HepG2 (cell line): Measurements from ENCODE around the gene STK4. TPM values are rescaled to one million over a fixed set of nuclear protein-coding genes. Genes with fewer than 3 reads are reported as not detected.
A peak's percentile ranks its signal among the peaks of the same experiment; 100 is the strongest.

ENCODE experiments used
- ADNP ChIP-seq: sonication (generic); formaldehyde crosslinking; IDR thresholded peaks from 2 replicates; pipeline ENCODE4 v1.4.0; 2020; ENCODE audit warnings: missing genetic modification reagents
- AHR ChIP-seq: IDR thresholded peaks from 2 replicates; pipeline ENCODE4 v1.6.1; 2018; ENCODE audit warnings: missing genetic modification reagents, missing compliant biosample characterization
- ATM ChIP-seq: fragments of 450-650 bp; IDR thresholded peaks from 2 replicates; pipeline ENCODE4 v1.7.1; 2017; ENCODE audit warnings: mild to moderate bottlenecking, borderline replicate concordance
- BCLAF1 ChIP-seq: fragments of 450-650 bp; IDR thresholded peaks from 2 replicates; pipeline ENCODE4 v1.6.1; 2017; ENCODE audit warnings: mild to moderate bottlenecking
- ELF4 ChIP-seq: sonication (generic); formaldehyde crosslinking; IDR thresholded peaks from 2 replicates; pipeline ENCODE4 v1.5.0; 2020; ENCODE audit warnings: missing genetic modification reagents, mild to moderate bottlenecking, moderate library complexity, borderline replicate concordance
- RBFOX2 ChIP-seq: fragments of 200-400 bp; formaldehyde crosslinking; IDR thresholded peaks from 2 replicates; pipeline ENCODE4 v1.6.1; 2017; ENCODE audit warnings: low read depth, mild to moderate bottlenecking, low read length
- RFXAP ChIP-seq: sonication (generic); formaldehyde crosslinking; IDR thresholded peaks from 2 replicates; pipeline ENCODE4 v1.4.0; 2020; ENCODE audit warnings: missing genetic modification reagents, borderline replicate concordance
- SRSF9 ChIP-seq: fragments of 200-400 bp; formaldehyde crosslinking; IDR thresholded peaks from 2 replicates; pipeline ENCODE4 v1.6.1; 2018; ENCODE audit warnings: borderline replicate concordance, mild to moderate bottlenecking, low read depth, low read length; ENCODE audit not compliant: insufficient read depth, poor library complexity, severe bottlenecking
- YEATS4 ChIP-seq: sonication (generic); formaldehyde crosslinking; IDR thresholded peaks from 2 replicates; pipeline ENCODE4 v1.4.0; 2020; ENCODE audit warnings: missing genetic modification reagents, borderline replicate concordance
- ZBTB33 ChIP-seq: sonication (generic); formaldehyde crosslinking; IDR thresholded peaks from 2 replicates; pipeline ENCODE4 v1.4.0; 2020; ENCODE audit warnings: missing genetic modification reagents
- ZBTB42 ChIP-seq: sonication (generic); formaldehyde crosslinking; IDR thresholded peaks from 2 replicates; pipeline ENCODE4 v1.5.0; 2020; ENCODE audit warnings: mild to moderate bottlenecking, missing genetic modification reagents
- ZEB1 ChIP-seq: IDR thresholded peaks from 2 replicates; pipeline ENCODE4 v1.6.1; 2012; ENCODE audit warnings: mild to moderate bottlenecking, low read depth, inconsistent platforms; ENCODE audit not compliant: insufficient replicate concordance
- ZFP36L2 ChIP-seq: sonication (generic); formaldehyde crosslinking; IDR thresholded peaks from 2 replicates; pipeline ENCODE4 v1.4.0; 2020; ENCODE audit warnings: missing genetic modification reagents
- ZNF333 ChIP-seq: sonication (generic); formaldehyde crosslinking; IDR thresholded peaks from 2 replicates; pipeline ENCODE4 v1.4.0; 2020; ENCODE audit warnings: mild to moderate bottlenecking, missing genetic modification reagents, borderline replicate concordance
- ZNF367 ChIP-seq: sonication (generic); formaldehyde crosslinking; IDR thresholded peaks from 2 replicates; pipeline ENCODE4 v1.4.0; 2020; ENCODE audit warnings: missing genetic modification reagents, borderline replicate concordance
- ZNF674 ChIP-seq: sonication (generic); formaldehyde crosslinking; IDR thresholded peaks from 2 replicates; pipeline ENCODE4 v1.5.0; 2020; ENCODE audit warnings: low read depth, mild to moderate bottlenecking, missing genetic modification reagents
- ZNF841 ChIP-seq: sonication (generic); formaldehyde crosslinking; IDR thresholded peaks from 2 replicates; pipeline ENCODE4 v1.8.1; 2023; ENCODE audit warnings: missing genetic modification reagents, borderline replicate concordance
- ZNF878 ChIP-seq: sonication (generic); formaldehyde crosslinking; IDR thresholded peaks from 2 replicates; pipeline ENCODE4 v1.8.1; 2023; ENCODE audit warnings: mild to moderate bottlenecking, missing genetic modification reagents, moderate library complexity
- polyA plus RNA-seq, 8 experiments: library from polyadenylated mRNA; depleted of rRNA in 3 of 8; stranded (reverse) in 7 of 8; unstranded in 1 of 8; fragments of >200 nt; fragmentation: Illumina TruSeq in 4 of 8; extraction: Trizol in 4 of 8; gene quantifications; 2 replicates each; pipeline versions ENCODE4 v1.2.1 to v1.2.3, GENCODE V29; 2011 to 2016; ENCODE audit warnings: low read depth in 4 of 8, missing spikeins in 1 of 8, mixed read lengths in 1 of 8; ENCODE audit not compliant: insufficient read depth in 1 of 8
- total RNA-seq, 5 experiments: library from RNA; depleted of rRNA; stranded (reverse); fragments of >200 nt; fragmentation: Illumina TruSeq; extraction: Trizol; gene quantifications; 2 replicates each; pipeline ENCODE4 v1.2.3, GENCODE V29; 2016; ENCODE audit warnings: low read depth in 1 of 5
- TF ChIP-seq, protein P1 (sequence below): sonication (generic); formaldehyde crosslinking; IDR thresholded peaks from 2 replicates; pipeline ENCODE4 v1.8.0; 2022; ENCODE audit warnings: missing genetic modification reagents, low read depth, mild to moderate bottlenecking, borderline replicate concordance
- TF ChIP-seq, protein P2 (sequence below): sonication (generic); formaldehyde crosslinking; IDR thresholded peaks from 2 replicates; pipeline ENCODE4 v1.4.0; 2020; ENCODE audit warnings: missing genetic modification reagents, borderline replicate concordance

The STK4 gene
- total and polyA plus RNA-seq, 2 of the 13 experiments (the other 11 are each of a cell fraction or from before 2014, with no cell fraction given), result 25.6 to 38.3 TPM

DNA sequence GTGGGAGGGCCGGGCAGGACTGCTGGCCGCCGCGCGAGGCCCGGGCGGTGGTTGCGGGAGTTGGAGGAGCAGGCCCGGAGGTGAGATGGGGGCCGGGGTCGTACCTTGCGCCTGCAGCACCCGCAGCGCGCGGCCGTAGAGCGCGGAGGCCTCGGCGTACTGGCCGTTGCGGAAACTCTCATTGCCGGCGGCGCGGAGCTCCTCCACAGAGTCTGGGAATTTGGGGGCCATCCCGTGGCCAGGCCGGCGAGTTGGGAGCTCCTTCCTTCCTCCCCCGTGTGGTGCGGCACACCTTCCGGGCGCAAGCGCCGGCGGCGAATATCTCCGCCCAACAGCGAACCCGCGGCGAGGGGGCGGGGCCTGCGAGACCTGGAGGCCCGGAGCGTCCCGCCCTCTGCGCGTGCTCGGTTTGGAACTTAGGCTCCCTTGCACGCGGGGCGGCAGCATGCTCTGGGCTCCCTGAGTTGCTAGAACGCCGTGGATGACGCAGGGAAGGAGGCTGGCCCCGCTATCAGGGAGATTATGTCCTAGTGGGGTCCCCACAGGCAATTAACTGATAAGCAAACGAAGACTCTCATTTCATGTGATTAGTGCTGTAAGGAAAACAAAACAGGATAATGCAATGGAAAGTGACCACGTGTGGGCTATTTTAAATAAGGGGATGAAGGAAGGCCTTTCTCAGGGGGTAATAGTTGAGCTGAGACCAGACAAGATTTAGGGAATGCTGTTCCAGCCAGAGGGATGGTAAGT is 6.0 kb upstream of the STK4 start, which contains the start of gene TOMM34 (continued):
- no peak for TF ChIP-seq ATM
- no peak for TF ChIP-seq ZNF674
- TF ChIP-seq BCLAF1, result no peak
- peak; percentile 49 for TF ChIP-seq ZEB1
- peak; percentile 95 for TF ChIP-seq ZNF841 (CRISPR knock-in tag)
- peak; percentile 79; the same call in 1 of the 2 replicates for TF ChIP-seq RFXAP (CRISPR knock-in tag)
- TF ChIP-seq SRSF9, result no peak
- peak; percentile 87 for TF ChIP-seq ZBTB42 (CRISPR knock-in tag)
- no peak for TF ChIP-seq ADNP
- TF ChIP-seq, protein P1, sequence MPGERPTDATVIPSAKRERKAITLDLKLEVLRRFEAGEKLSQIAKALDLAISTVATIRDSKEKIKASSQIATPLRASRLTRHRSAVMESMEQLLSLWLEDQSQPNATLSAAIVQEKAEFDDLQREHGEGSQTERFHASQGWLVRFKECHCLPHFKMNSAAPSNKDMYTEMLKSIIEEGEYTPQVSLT (CRISPR knock-in tag), result no peak
- TF ChIP-seq ZFP36L2, result peak; percentile 96; the same call in 1 of the 2 replicates
- peak; percentile 76; the same call in 1 of the 2 replicates for TF ChIP-seq ZNF367 (CRISPR knock-in tag)
- 0 out of 2 replicates have a peak, but pooled peaks have one; percentile 66 for TF ChIP-seq ELF4
- peak; percentile 97 for TF ChIP-seq AHR (CRISPR knock-in tag)
- peak; percentile 97 for TF ChIP-seq YEATS4 (CRISPR knock-in tag)
- TF ChIP-seq ZBTB33 (CRISPR knock-in tag), result no peak
- no peak; the same call in none of the 2 replicates for TF ChIP-seq ZNF878 (CRISPR knock-in tag)
- TF ChIP-seq, protein P2, sequence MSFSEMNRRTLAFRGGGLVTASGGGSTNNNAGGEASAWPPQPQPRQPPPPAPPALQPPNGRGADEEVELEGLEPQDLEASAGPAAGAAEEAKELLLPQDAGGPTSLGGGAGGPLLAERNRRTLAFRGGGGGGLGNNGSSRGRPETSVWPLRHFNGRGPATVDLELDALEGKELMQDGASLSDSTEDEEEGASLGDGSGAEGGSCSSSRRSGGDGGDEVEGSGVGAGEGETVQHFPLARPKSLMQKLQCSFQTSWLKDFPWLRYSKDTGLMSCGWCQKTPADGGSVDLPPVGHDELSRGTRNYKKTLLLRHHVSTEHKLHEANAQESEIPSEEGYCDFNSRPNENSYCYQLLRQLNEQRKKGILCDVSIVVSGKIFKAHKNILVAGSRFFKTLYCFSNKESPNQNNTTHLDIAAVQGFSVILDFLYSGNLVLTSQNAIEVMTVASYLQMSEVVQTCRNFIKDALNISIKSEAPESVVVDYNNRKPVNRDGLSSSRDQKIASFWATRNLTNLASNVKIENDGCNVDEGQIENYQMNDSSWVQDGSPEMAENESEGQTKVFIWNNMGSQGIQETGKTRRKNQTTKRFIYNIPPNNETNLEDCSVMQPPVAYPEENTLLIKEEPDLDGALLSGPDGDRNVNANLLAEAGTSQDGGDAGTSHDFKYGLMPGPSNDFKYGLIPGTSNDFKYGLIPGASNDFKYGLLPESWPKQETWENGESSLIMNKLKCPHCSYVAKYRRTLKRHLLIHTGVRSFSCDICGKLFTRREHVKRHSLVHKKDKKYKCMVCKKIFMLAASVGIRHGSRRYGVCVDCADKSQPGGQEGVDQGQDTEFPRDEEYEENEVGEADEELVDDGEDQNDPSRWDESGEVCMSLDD (CRISPR knock-in tag), result peak; percentile 72; the same call in 1 of the 2 replicates
- TF ChIP-seq ZNF333 (CRISPR knock-in tag), result 0 out of 2 replicates have a peak, but pooled peaks have one; percentile 45
- TF ChIP-seq RBFOX2, result peak; percentile 98
